GM21619 (cell line): ENCODE data around the gene SCAMP5.

ENCODE experiments used
- ATAC-seq: cut with Tn5 transposase; IDR thresholded peaks from one replicate; pipeline ENCODE4 v1.9.1; 2021; ENCODE audit not compliant: unreplicated experiment

SCAMP5 gene

GRCh38 chr15:75021341-75021740 is 26.0 kb downstream of the SCAMP5 start:
- ATAC-seq: no peak

- ATAC-seq: no peak
These were observed 27.4 kb downstream of the SCAMP5 start for GRCh38 chr15:75022783-75023180.

GRCh38 chr15:75023181-75023871 is 28.0 kb downstream of the SCAMP5 start, which contains the start of gene PPCDC:
PPCDC (plus strand) TSS chr15:75023590; CDS start chr15:75028319, 4,729 bp downstream.
- peak; percentile 95 for ATAC-seq

- no peak for ATAC-seq
These were observed 28.7 kb downstream of the SCAMP5 start for GRCh38 chr15:75023872-75024636.

GRCh38 chr15:75025107-75025506 is 29.7 kb downstream of the SCAMP5 start:
- no peak for ATAC-seq

- no peak for ATAC-seq
These were observed 30.3 kb downstream of the SCAMP5 start for GRCh38 chr15:75025548-75026260.

- ATAC-seq: no peak
These were observed 32.2 kb downstream of the SCAMP5 start for GRCh38 chr15:75027551-75027950.

GRCh38 chr15:75028991-75029377 is 33.6 kb downstream of the SCAMP5 start:
- no peak for ATAC-seq

- peak; percentile 57 for ATAC-seq
These were observed 34.1 kb downstream of the SCAMP5 start for GRCh38 chr15:75029378-75030022.

- no peak for ATAC-seq
These were observed 34.7 kb downstream of the SCAMP5 start for GRCh38 chr15:75030023-75030413.

- ATAC-seq: no peak
These were observed 35.1 kb downstream of the SCAMP5 start for GRCh38 chr15:75030424-75030823.

GRCh38 chr15:75031848-75032247 is 36.5 kb downstream of the SCAMP5 start:
- no peak for ATAC-seq

GRCh38 chr15:75032395-75032794 is 37.0 kb downstream of the SCAMP5 start:
- ATAC-seq: no peak

GRCh38 chr15:75033809-75034208 is 38.4 kb downstream of the SCAMP5 start:
- ATAC-seq: no peak

GRCh38 chr15:75034615-75035014 is 39.3 kb downstream of the SCAMP5 start:
- no peak for ATAC-seq

GRCh38 chr15:75036212-75036616 is 40.9 kb downstream of the SCAMP5 start:
- no peak for ATAC-seq

GRCh38 chr15:75037685-75038084 is 42.3 kb downstream of the SCAMP5 start:
- no peak for ATAC-seq

GRCh38 chr15:75038231-75038630 is 42.9 kb downstream of the SCAMP5 start:
- ATAC-seq: no peak

GRCh38 chr15:75042730-75043508 is 47.6 kb downstream of the SCAMP5 start:
- ATAC-seq: peak; percentile 62

- ATAC-seq: peak; percentile 23
These were observed 48.3 kb downstream of the SCAMP5 start for GRCh38 chr15:75043509-75044257.
